Measurements from ENCODE around the gene ADAMTS13.
"Not testable (repeated sequence)": the region's sequence is repeated elsewhere in the genome, so short reads cannot be mapped to it uniquely, and the experiment has no call there.

Gene ADAMTS13

GRCh38 chr9:133439337-133439736, 17.2 kb downstream of the ADAMTS13 start:
- 67 to 100% methylated on average over 1 to 3 of the region's 4 CpGs for WGBS, 2 experiments (ENCODE audit: insufficient coverage in 2 of 2)
- H3K4me1 ChIP-seq (ENCODE audit: control insufficient read depth, insufficient read depth, low read length, poor library complexity, severe bottlenecking), result no peaks in the 10 kb centered on the region
- no peak overlapping the region for H3K4me3 ChIP-seq (ENCODE audit: extremely low read depth, insufficient read depth, low read length, poor library complexity, severe bottlenecking)
- no peaks in the 10 kb centered on the region for H3K9me3 ChIP-seq (ENCODE audit: control insufficient read depth, low read length)
- no peak overlapping the region for H3K27ac ChIP-seq (ENCODE audit: low read depth, low read length, severe bottlenecking)
- H3K36me3 ChIP-seq (ENCODE audit: control insufficient read depth, insufficient read depth, low read length), result no peaks in the 10 kb centered on the region

GRCh38 chr9:133440874-133441273, 18.7 kb downstream of the ADAMTS13 start:
- H3K9me3 ChIP-seq (ENCODE audit: control insufficient read depth, low read length), result no peaks in the 10 kb centered on the region
- H3K27ac ChIP-seq (ENCODE audit: low read depth, low read length, severe bottlenecking), result no peak overlapping the region
- no peaks in the 10 kb centered on the region for H3K4me1 ChIP-seq (ENCODE audit: control insufficient read depth, insufficient read depth, low read length, poor library complexity, severe bottlenecking)
- H3K36me3 ChIP-seq (ENCODE audit: control insufficient read depth, insufficient read depth, low read length), result no peaks in the 10 kb centered on the region
- H3K4me3 ChIP-seq (ENCODE audit: extremely low read depth, insufficient read depth, low read length, poor library complexity, severe bottlenecking), result no peak overlapping the region
- 91 to 95% methylated on average over 12 of the region's 12 CpGs for WGBS, 2 experiments (ENCODE audit: insufficient coverage in 2 of 2)

- Histone ChIP-seq H3K4me1 (ENCODE audit: control insufficient read depth, insufficient read depth, low read length, poor library complexity, severe bottlenecking) (no peaks in the 10 kb centered on the region), H3K27ac (ENCODE audit: low read depth, low read length, severe bottlenecking) (no peak overlapping the region), H3K36me3 (ENCODE audit: control insufficient read depth, insufficient read depth, low read length) (no peaks in the 10 kb centered on the region), H3K4me3 (ENCODE audit: extremely low read depth, insufficient read depth, low read length, poor library complexity, severe bottlenecking) (no peak overlapping the region), H3K9me3 (ENCODE audit: control insufficient read depth, low read length) (no peaks in the 10 kb centered on the region)
- 89 to 91% methylated on average over 5 of the region's 5 CpGs for WGBS, 2 experiments (ENCODE audit: insufficient coverage in 2 of 2)
These were observed 19.4 kb downstream of the ADAMTS13 start for GRCh38 chr9:133441571-133441970.

- H3K36me3 ChIP-seq (ENCODE audit: control insufficient read depth, insufficient read depth, low read length), result no peaks in the 10 kb centered on the region
- WGBS, 2 experiments (ENCODE audit: insufficient coverage in 2 of 2), result 92 to 93% methylated on average over 12 to 13 of the region's 15 CpGs
- no peaks in the 10 kb centered on the region for H3K4me1 ChIP-seq (ENCODE audit: control insufficient read depth, insufficient read depth, low read length, poor library complexity, severe bottlenecking)
- no peak overlapping the region for H3K4me3 ChIP-seq (ENCODE audit: extremely low read depth, insufficient read depth, low read length, poor library complexity, severe bottlenecking)
- no peaks in the 10 kb centered on the region for H3K9me3 ChIP-seq (ENCODE audit: control insufficient read depth, low read length)
- no peak overlapping the region for H3K27ac ChIP-seq (ENCODE audit: low read depth, low read length, severe bottlenecking)
These were observed 21.1 kb downstream of the ADAMTS13 start for GRCh38 chr9:133443248-133443647.

GRCh38 chr9:133443982-133444381, 21.8 kb downstream of the ADAMTS13 start:
- Histone ChIP-seq H3K4me3 (ENCODE audit: extremely low read depth, insufficient read depth, low read length, poor library complexity, severe bottlenecking) (no peak overlapping the region), H3K36me3 (ENCODE audit: control insufficient read depth, insufficient read depth, low read length) (no peaks in the 10 kb centered on the region), H3K9me3 (ENCODE audit: control insufficient read depth, low read length) (no peaks in the 10 kb centered on the region), H3K4me1 (ENCODE audit: control insufficient read depth, insufficient read depth, low read length, poor library complexity, severe bottlenecking) (no peaks in the 10 kb centered on the region), H3K27ac (ENCODE audit: low read depth, low read length, severe bottlenecking) (no peak overlapping the region)
- WGBS, 2 experiments (ENCODE audit: insufficient coverage in 2 of 2), result 88% methylated on average over 6 to 7 of the region's 8 CpGs

- Histone ChIP-seq H3K4me1 (ENCODE audit: control insufficient read depth, insufficient read depth, low read length, poor library complexity, severe bottlenecking) (no peaks in the 10 kb centered on the region), H3K9me3 (ENCODE audit: control insufficient read depth, low read length) (no peaks in the 10 kb centered on the region), H3K27ac (ENCODE audit: low read depth, low read length, severe bottlenecking) (no peak overlapping the region), H3K4me3 (ENCODE audit: extremely low read depth, insufficient read depth, low read length, poor library complexity, severe bottlenecking) (no peak overlapping the region), H3K36me3 (ENCODE audit: control insufficient read depth, insufficient read depth, low read length) (no peaks in the 10 kb centered on the region)
- 88 to 90% methylated on average over 19 to 23 of the region's 23 CpGs for WGBS, 2 experiments (ENCODE audit: insufficient coverage in 2 of 2)
These were observed 23.3 kb downstream of the ADAMTS13 start for GRCh38 chr9:133445293-133445969.

- Histone ChIP-seq H3K9me3 (ENCODE audit: control insufficient read depth, low read length) (no peaks in the 10 kb centered on the region), H3K4me3 (ENCODE audit: extremely low read depth, insufficient read depth, low read length, poor library complexity, severe bottlenecking) (no peak overlapping the region), H3K4me1 (ENCODE audit: control insufficient read depth, insufficient read depth, low read length, poor library complexity, severe bottlenecking) (no peaks in the 10 kb centered on the region), H3K27ac (ENCODE audit: low read depth, low read length, severe bottlenecking) (no peak overlapping the region), H3K36me3 (ENCODE audit: control insufficient read depth, insufficient read depth, low read length) (no peaks in the 10 kb centered on the region)
- WGBS, 2 experiments (ENCODE audit: insufficient coverage in 2 of 2), result 84 to 85% methylated on average over 8 to 11 of the region's 13 CpGs
These were observed 26.4 kb downstream of the ADAMTS13 start for GRCh38 chr9:133448487-133448972.

- 90 to 92% methylated on average over 12 of the region's 12 CpGs for WGBS, 2 experiments (ENCODE audit: insufficient coverage in 2 of 2)
- H3K27ac ChIP-seq (ENCODE audit: low read depth, low read length, severe bottlenecking), result no peak overlapping the region
- H3K4me3 ChIP-seq (ENCODE audit: extremely low read depth, insufficient read depth, low read length, poor library complexity, severe bottlenecking), result no peak overlapping the region
- H3K36me3 ChIP-seq (ENCODE audit: control insufficient read depth, insufficient read depth, low read length), result no peaks in the 10 kb centered on the region
- H3K9me3 ChIP-seq (ENCODE audit: control insufficient read depth, low read length), result no peaks in the 10 kb centered on the region
- H3K4me1 ChIP-seq (ENCODE audit: control insufficient read depth, insufficient read depth, low read length, poor library complexity, severe bottlenecking), result no peaks in the 10 kb centered on the region
These were observed 27.6 kb downstream of the ADAMTS13 start for GRCh38 chr9:133449760-133450159.

GRCh38 chr9:133451865-133452264, 29.7 kb downstream of the ADAMTS13 start:
- not testable (repeated sequence) for H3K36me3 ChIP-seq (ENCODE audit: control insufficient read depth, insufficient read depth, low read length); H3K4me3 ChIP-seq (ENCODE audit: extremely low read depth, insufficient read depth, low read length, poor library complexity, severe bottlenecking); H3K4me1 ChIP-seq (ENCODE audit: control insufficient read depth, insufficient read depth, low read length, poor library complexity, severe bottlenecking); H3K27ac ChIP-seq (ENCODE audit: low read depth, low read length, severe bottlenecking); H3K9me3 ChIP-seq (ENCODE audit: control insufficient read depth, low read length)
- 92 to 94% methylated on average over 5 of the region's 5 CpGs for WGBS, 2 experiments (ENCODE audit: insufficient coverage in 2 of 2)

GRCh38 chr9:133452562-133452961, 30.4 kb downstream of the ADAMTS13 start:
- Histone ChIP-seq H3K36me3 (ENCODE audit: control insufficient read depth, insufficient read depth, low read length) (no peaks in the 10 kb centered on the region), H3K9me3 (ENCODE audit: control insufficient read depth, low read length) (no peaks in the 10 kb centered on the region), H3K4me1 (ENCODE audit: control insufficient read depth, insufficient read depth, low read length, poor library complexity, severe bottlenecking) (no peaks in the 10 kb centered on the region), H3K27ac (ENCODE audit: low read depth, low read length, severe bottlenecking) (no peak overlapping the region), H3K4me3 (ENCODE audit: extremely low read depth, insufficient read depth, low read length, poor library complexity, severe bottlenecking) (no peak overlapping the region)
- 83 to 89% methylated on average over 7 of the region's 7 CpGs for WGBS, 2 experiments (ENCODE audit: insufficient coverage in 2 of 2)

- Histone ChIP-seq H3K4me3 (ENCODE audit: extremely low read depth, insufficient read depth, low read length, poor library complexity, severe bottlenecking) (no peak overlapping the region), H3K9me3 (ENCODE audit: control insufficient read depth, low read length) (no peaks in the 10 kb centered on the region), H3K27ac (ENCODE audit: low read depth, low read length, severe bottlenecking) (no peak overlapping the region), H3K36me3 (ENCODE audit: control insufficient read depth, insufficient read depth, low read length) (no peaks in the 10 kb centered on the region), H3K4me1 (ENCODE audit: control insufficient read depth, insufficient read depth, low read length, poor library complexity, severe bottlenecking) (no peaks in the 10 kb centered on the region)
- 95% methylated on average over 7 to 9 of the region's 11 CpGs for WGBS, 2 experiments (ENCODE audit: insufficient coverage in 2 of 2)
These were observed 31.5 kb downstream of the ADAMTS13 start for GRCh38 chr9:133453651-133454050.

Data from mesodermal cell (in vitro differentiated cells).